ENCODE measurements around the gene BTNL9. TPM values are rescaled to one million over a fixed set of nuclear protein-coding genes. Genes with fewer than 3 reads are reported as not detected.
"Not testable (repeated sequence)": the region's sequence is repeated elsewhere in the genome, so short reads cannot be mapped to it uniquely, and the experiment has no call there.

The BTNL9 gene
- total and polyA plus RNA-seq, 8 donors, result 11.0 to 56.1 (median 18.7) TPM

- no peak for TF ChIP-seq CTCF (IDR thresholded peaks at IDR 0.05)
- Histone ChIP-seq H3K4me3 (no peak overlapping the region), H3K9me3 (no peaks in the 10 kb centered on the region), H3K27me3 (peaks cover 0 to 33% of the 10 kb centered on the region in 2 donors), H3K36me3 (no peaks in the 10 kb centered on the region), H3K27ac (no peak overlapping the region), H3K4me1 (no peaks in the 10 kb centered on the region)
- no peak for ATAC-seq
- intact Hi-C loops (cut with DNase I), result no loop called here
- DNase-seq, result no peak
These were observed 46.8 kb downstream of the BTNL9 start for GRCh38 chr5:181086884-181087205.

GRCh38 chr5:181087309-181087708, 47.2 kb downstream of the BTNL9 start:
- no peak overlapping the region for H3K4me3 ChIP-seq
- no peaks in the 10 kb centered on the region for H3K36me3 ChIP-seq
- intact Hi-C loops (cut with DNase I), result no loop called here
- ATAC-seq (no peak), DNase-seq (no peak)
- H3K27me3 ChIP-seq, result peaks cover 0 to 35% of the 10 kb centered on the region in 2 donors
- H3K9me3 ChIP-seq, result no peaks in the 10 kb centered on the region
- TF ChIP-seq CTCF (IDR thresholded peaks at IDR 0.05), result no peak
- H3K4me1 ChIP-seq, result no peaks in the 10 kb centered on the region
- no peak overlapping the region for H3K27ac ChIP-seq

GRCh38 chr5:181088289-181088688, 48.2 kb downstream of the BTNL9 start:
- no peaks in the 10 kb centered on the region for H3K4me1 ChIP-seq
- no peaks in the 10 kb centered on the region for H3K36me3 ChIP-seq
- H3K27ac ChIP-seq, result no peak overlapping the region
- intact Hi-C loops (cut with DNase I), result no loop called here
- no peak for ATAC-seq
- DNase-seq, result no peak
- H3K4me3 ChIP-seq, result no peak overlapping the region
- no peaks in the 10 kb centered on the region for H3K9me3 ChIP-seq
- TF ChIP-seq CTCF (IDR thresholded peaks at IDR 0.05), result no peak
- peaks cover 4 to 37% of the 10 kb centered on the region in 2 donors for H3K27me3 ChIP-seq

GRCh38 chr5:181092428-181092827, 52.4 kb downstream of the BTNL9 start:
- intact Hi-C loops (cut with DNase I), result no loop called here
- H3K9me3 ChIP-seq, result no peaks in the 10 kb centered on the region
- ATAC-seq (no peak), DNase-seq (no peak)
- H3K4me3 ChIP-seq, result no peak overlapping the region
- no peaks in the 10 kb centered on the region for H3K36me3 ChIP-seq
- H3K27me3 ChIP-seq, result peaks cover 4 to 10% of the 10 kb centered on the region in 2 donors
- no peak overlapping the region for H3K27ac ChIP-seq
- no peak for TF ChIP-seq CTCF (IDR thresholded peaks at IDR 0.05)
- no peaks in the 10 kb centered on the region for H3K4me1 ChIP-seq

GRCh38 chr5:181095162-181095561, 55.1 kb downstream of the BTNL9 start:
- not testable (repeated sequence) for H3K36me3 ChIP-seq

GRCh38 chr5:181096721-181097382, 56.8 kb downstream of the BTNL9 start:
- H3K4me1 ChIP-seq; H3K9me3 ChIP-seq; ATAC-seq; H3K4me3 ChIP-seq; intact Hi-C loops (cut with DNase I); DNase-seq; H3K36me3 ChIP-seq; H3K27ac ChIP-seq: not testable (repeated sequence)
- H3K27me3 ChIP-seq, result peaks cover 19 to 35% of the 10 kb centered on the region in 2 donors

More at GRCh38 chr5:181095162-181095561, 55.1 kb downstream of the BTNL9 start:
- H3K4me3 ChIP-seq; H3K9me3 ChIP-seq; H3K4me1 ChIP-seq; ATAC-seq; DNase-seq; intact Hi-C loops (cut with DNase I); H3K27ac ChIP-seq: not testable (repeated sequence)
- H3K27me3 ChIP-seq, result peaks cover 16 to 26% of the 10 kb centered on the region in 2 donors

- H3K4me3 ChIP-seq; DNase-seq; H3K36me3 ChIP-seq; intact Hi-C loops (cut with DNase I); H3K4me1 ChIP-seq; H3K9me3 ChIP-seq; H3K27ac ChIP-seq: not testable (repeated sequence)
- peak; percentile 13 for ATAC-seq
- peaks cover 19 to 32% of the 10 kb centered on the region in 2 donors for H3K27me3 ChIP-seq
These were observed 57.3 kb downstream of the BTNL9 start for GRCh38 chr5:181097383-181097753.

GRCh38 chr5:181097759-181098491, 57.9 kb downstream of the BTNL9 start:
- H3K27ac ChIP-seq; intact Hi-C loops (cut with DNase I); H3K4me3 ChIP-seq; H3K9me3 ChIP-seq; H3K4me1 ChIP-seq; H3K36me3 ChIP-seq; DNase-seq: not testable (repeated sequence)
- peak; percentile 29 for ATAC-seq
- H3K27me3 ChIP-seq, result peaks cover 16 to 27% of the 10 kb centered on the region in 2 donors
